NCI-H146 treated with DMSO at 0.1 percent for 48 hours (cell line): Measurements from ENCODE around the gene PABPN1L.

Experiments used
- DNase-seq: peaks from one replicate; lab custom pipeline; 2025; ENCODE audit not compliant: unreplicated experiment; lab: John Stamatoyannopoulos, UW

The PABPN1L gene

GRCh38 chr16:88884569-88885271 lies 18.3 kb upstream of the PABPN1L start:
- no peak for DNase-seq

GRCh38 chr16:88883946-88884345 lies 17.5 kb upstream of the PABPN1L start:
- no peak for DNase-seq

- DNase-seq = no peak
Observed at GRCh38 chr16:88883117-88883895, 16.8 kb upstream of the PABPN1L start.

GRCh38 chr16:88882358-88883030 lies 16.0 kb upstream of the PABPN1L start:
- no peak for DNase-seq

- no peak for DNase-seq
Observed at GRCh38 chr16:88881675-88882357, 15.4 kb upstream of the PABPN1L start.

- DNase-seq = no peak
Observed at GRCh38 chr16:88881007-88881615, 14.7 kb upstream of the PABPN1L start.

- DNase-seq = no peak
Observed at GRCh38 chr16:88880226-88881006, 14.0 kb upstream of the PABPN1L start.

- no peak for DNase-seq
Observed at GRCh38 chr16:88879788-88880055, 13.3 kb upstream of the PABPN1L start.

- DNase-seq = no peak
Observed at GRCh38 chr16:88878967-88879787, 12.7 kb upstream of the PABPN1L start.

- no peak for DNase-seq
Observed at GRCh38 chr16:88878356-88878755, 11.9 kb upstream of the PABPN1L start.

GRCh38 chr16:88877564-88878289 lies 11.3 kb upstream of the PABPN1L start:
- no peak for DNase-seq

GRCh38 chr16:88876942-88877526 lies 10.6 kb upstream of the PABPN1L start:
- DNase-seq = no peak

- no peak for DNase-seq
Observed at GRCh38 chr16:88875703-88876234, 9.3 kb upstream of the PABPN1L start.

- no peak for DNase-seq
Observed at GRCh38 chr16:88874938-88875599, 8.6 kb upstream of the PABPN1L start.

- DNase-seq = no peak
Observed at GRCh38 chr16:88872650-88873331, 6.3 kb upstream of the PABPN1L start.

- DNase-seq = no peak
Observed at GRCh38 chr16:88871730-88872416, 5.4 kb upstream of the PABPN1L start.

- DNase-seq = no peak
Observed at GRCh38 chr16:88871349-88871702, 4.9 kb upstream of the PABPN1L start.
